MM.1S (cell line): ENCODE measurements around the gene KRTAP24-1.

ENCODE experiments used
- CTCF ChIP-seq: fragments of 300-600 bp; sonication (generic); IDR thresholded peaks from 2 replicates; pipeline ENCODE4 v1.5.1; 2016; ENCODE audit warnings: antibody characterized with exemption, low read length, mixed read lengths
- EZH2phosphoT487 ChIP-seq: fragments of 300-600 bp; sonication (generic); IDR thresholded peaks from 2 replicates; pipeline ENCODE4 v1.6.1; 2018; ENCODE audit warnings: antibody characterized with exemption, low read length

- no peak for TF ChIP-seq CTCF
- TF ChIP-seq EZH2phosphoT487 = no peak
Measured at GRCh38 chr21:30305136-30305535, 22.4 kb upstream of the KRTAP24-1 start.
